ENCODE data around the gene LIX1L.

The LIX1L gene

GRCh38 chr1:145889722-145890121 is 68.1 kb downstream of the LIX1L start:
- Histone ChIP-seq H3K4me3 (ENCODE audit: low read depth, low read length) (no peak overlapping the region), H3K36me3 (replicated peaks) (no peaks in the 10 kb centered on the region), H3K27me3 (replicated peaks) (no peaks in the 10 kb centered on the region), H3K27ac (no peak overlapping the region)
- no peak for DNase-seq
- in situ Hi-C loops (cut with HindIII; ENCODE audit: low pct_ligation_motif_present, low sequenced_read_pairs), result no loop called here
- TF ChIP-seq, protein P1, sequence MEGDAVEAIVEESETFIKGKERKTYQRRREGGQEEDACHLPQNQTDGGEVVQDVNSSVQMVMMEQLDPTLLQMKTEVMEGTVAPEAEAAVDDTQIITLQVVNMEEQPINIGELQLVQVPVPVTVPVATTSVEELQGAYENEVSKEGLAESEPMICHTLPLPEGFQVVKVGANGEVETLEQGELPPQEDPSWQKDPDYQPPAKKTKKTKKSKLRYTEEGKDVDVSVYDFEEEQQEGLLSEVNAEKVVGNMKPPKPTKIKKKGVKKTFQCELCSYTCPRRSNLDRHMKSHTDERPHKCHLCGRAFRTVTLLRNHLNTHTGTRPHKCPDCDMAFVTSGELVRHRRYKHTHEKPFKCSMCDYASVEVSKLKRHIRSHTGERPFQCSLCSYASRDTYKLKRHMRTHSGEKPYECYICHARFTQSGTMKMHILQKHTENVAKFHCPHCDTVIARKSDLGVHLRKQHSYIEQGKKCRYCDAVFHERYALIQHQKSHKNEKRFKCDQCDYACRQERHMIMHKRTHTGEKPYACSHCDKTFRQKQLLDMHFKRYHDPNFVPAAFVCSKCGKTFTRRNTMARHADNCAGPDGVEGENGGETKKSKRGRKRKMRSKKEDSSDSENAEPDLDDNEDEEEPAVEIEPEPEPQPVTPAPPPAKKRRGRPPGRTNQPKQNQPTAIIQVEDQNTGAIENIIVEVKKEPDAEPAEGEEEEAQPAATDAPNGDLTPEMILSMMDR (IDR thresholded peaks at IDR 0.05; ENCODE audit: low read depth, low read length, missing control alignments), result no peak

DNA sequence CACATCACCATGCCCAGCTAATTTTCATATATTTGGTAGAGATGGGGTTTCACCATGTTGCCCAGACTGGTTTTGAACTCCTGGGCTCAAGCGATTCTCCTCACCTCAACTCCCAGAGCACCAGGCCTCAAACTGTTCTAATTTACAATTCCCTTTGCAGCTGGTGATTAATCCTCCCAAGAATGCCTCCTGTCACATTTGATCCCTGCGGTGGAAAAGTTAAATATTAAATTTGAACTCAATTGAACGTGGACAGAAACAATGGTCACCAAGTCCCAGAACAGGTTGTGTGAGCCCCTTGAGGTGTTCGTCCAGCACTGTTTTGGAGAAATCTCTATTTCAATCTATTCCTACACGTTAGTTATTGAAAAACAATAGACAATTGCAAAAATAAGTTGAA is 70.2 kb downstream of the LIX1L start:
- DNase-seq, result no peak
- Histone ChIP-seq H3K4me3 (ENCODE audit: low read depth, low read length) (no peak overlapping the region), H3K27ac (no peak overlapping the region), H3K27me3 (replicated peaks) (no peaks in the 10 kb centered on the region), H3K36me3 (replicated peaks) (no peaks in the 10 kb centered on the region)
- in situ Hi-C loops (cut with HindIII; ENCODE audit: low pct_ligation_motif_present, low sequenced_read_pairs), result no loop called here
- TF ChIP-seq, protein P1 (IDR thresholded peaks at IDR 0.05; ENCODE audit: low read depth, low read length, missing control alignments), result no peak

DNA sequence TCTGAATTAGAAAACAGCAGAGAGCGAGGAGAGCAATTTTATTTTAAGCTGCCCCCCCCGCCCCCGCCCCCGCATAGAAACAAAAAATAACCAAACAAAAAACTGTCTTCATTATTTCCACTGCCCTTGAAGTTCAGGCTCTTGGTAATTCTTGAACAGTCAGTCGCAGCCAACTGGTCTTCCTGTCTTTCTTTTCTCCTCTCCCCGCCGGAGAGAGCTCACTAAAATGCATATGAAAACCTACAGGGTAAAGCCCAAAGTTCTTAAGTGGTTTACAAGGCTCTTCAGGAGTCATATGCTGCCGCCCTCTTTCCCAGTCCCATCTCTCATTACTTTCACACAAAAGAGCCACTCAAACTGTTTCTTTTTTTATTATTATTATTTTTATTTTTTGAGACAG is 71.0 kb downstream of the LIX1L start:
- Histone ChIP-seq H3K4me3 (ENCODE audit: low read depth, low read length) (no peak overlapping the region), H3K27ac (no peak overlapping the region), H3K36me3 (replicated peaks) (no peaks in the 10 kb centered on the region), H3K27me3 (replicated peaks) (no peaks in the 10 kb centered on the region)
- TF ChIP-seq, protein P1 (IDR thresholded peaks at IDR 0.05; ENCODE audit: low read depth, low read length, missing control alignments), result no peak
- in situ Hi-C loops (cut with HindIII; ENCODE audit: low pct_ligation_motif_present, low sequenced_read_pairs), result no loop called here
- no peak for DNase-seq

- no peaks in the 10 kb centered on the region for H3K27me3 ChIP-seq (replicated peaks)
- TF ChIP-seq, protein P1 (IDR thresholded peaks at IDR 0.05; ENCODE audit: low read depth, low read length, missing control alignments), result no peak
- in situ Hi-C loops (cut with HindIII; ENCODE audit: low pct_ligation_motif_present, low sequenced_read_pairs), result no loop called here
- DNase-seq, result no peak
- peak overlapping the region; percentile 67 for H3K4me3 ChIP-seq (ENCODE audit: low read depth, low read length)
- H3K36me3 ChIP-seq (replicated peaks), result no peaks in the 10 kb centered on the region
- no peak overlapping the region for H3K27ac ChIP-seq
Measured at GRCh38 chr1:145886390-145886789, 71.4 kb downstream of the LIX1L start.

- in situ Hi-C loops (cut with HindIII; ENCODE audit: low pct_ligation_motif_present, low sequenced_read_pairs), result no loop called here
- no peak within 1 kb of the TSS for H3K27ac ChIP-seq
- no peaks in the 10 kb centered on the region for H3K27me3 ChIP-seq (replicated peaks)
- peak; percentile 74 for DNase-seq
- TF ChIP-seq, protein P1 (IDR thresholded peaks at IDR 0.05; ENCODE audit: low read depth, low read length, missing control alignments), result no peak
- H3K36me3 ChIP-seq (replicated peaks), result no peaks in the 10 kb centered on the region
- peak within 1 kb of the TSS; percentile 67 for H3K4me3 ChIP-seq (ENCODE audit: low read depth, low read length)
Measured at GRCh38 chr1:145885738-145886287, 72.0 kb downstream of the LIX1L start, which contains the start of gene ANKRD35. TSS of gene ANKRD35 (minus strand) at chr1:145885866. CDS start at chr1:145885758, 108 bp downstream.

GRCh38 chr1:145884675-145885074 is 73.1 kb downstream of the LIX1L start:
- Histone ChIP-seq H3K27me3 (replicated peaks) (no peaks in the 10 kb centered on the region), H3K36me3 (replicated peaks) (no peaks in the 10 kb centered on the region), H3K27ac (no peak overlapping the region), H3K4me3 (ENCODE audit: low read depth, low read length) (no peak overlapping the region)
- DNase-seq, result no peak
- in situ Hi-C loops (cut with HindIII; ENCODE audit: low pct_ligation_motif_present, low sequenced_read_pairs), result no loop called here
- TF ChIP-seq, protein P1 (IDR thresholded peaks at IDR 0.05; ENCODE audit: low read depth, low read length, missing control alignments), result no peak

Data from brain microvascular endothelial cell (primary cell).